Aorta (tissue), 5 donors: ENCODE results near the gene TRIM2. TPM values are rescaled to one million over a fixed set of nuclear protein-coding genes. Genes with fewer than 3 reads are reported as not detected.

ENCODE experiments used
- ATAC-seq: fragments of 200-7000 bp; cut with Tn5 transposase; one replicate; pipeline ENCODE4 v1.9.1; 2022; ENCODE audit warnings: moderate library complexity; ENCODE audit not compliant: low FRiP score
- DNase-seq, 2 donors: peaks; one replicate each; pipeline ENCODE4 v3.0.0-alpha.2; 2020
- H3K27ac ChIP-seq, 2 donors: one replicate each; pipeline ENCODE4 v1.5.1; 2013; ENCODE audit warnings: low read length in 2 of 2, mild to moderate bottlenecking in 2 of 2, moderate library complexity in 2 of 2, control low read depth in 1 of 2, inconsistent platforms in 1 of 2, low read depth in 1 of 2
- H3K27me3 ChIP-seq, 2 donors: one replicate each; pipeline ENCODE4 v1.6.1; 2013; ENCODE audit warnings: control low read depth in 1 of 2, low read length in 1 of 2, mild to moderate bottlenecking in 1 of 2, moderate library complexity in 1 of 2; ENCODE audit not compliant: insufficient read depth in 2 of 2, control insufficient read depth in 1 of 2
- H3K36me3 ChIP-seq, 2 donors: one replicate each; pipeline ENCODE4 v1.6.1; 2013; ENCODE audit warnings: control low read depth in 1 of 2, low read length in 1 of 2, mild to moderate bottlenecking in 1 of 2; ENCODE audit not compliant: insufficient read depth in 2 of 2, control insufficient read depth in 1 of 2
- H3K4me1 ChIP-seq, 2 donors: one replicate each; pipeline ENCODE4 v1.6.1; 2013; ENCODE audit warnings: low read length in 2 of 2, control low read depth in 1 of 2, mild to moderate bottlenecking in 1 of 2, moderate library complexity in 1 of 2; ENCODE audit not compliant: insufficient read depth in 2 of 2, control insufficient read depth in 1 of 2
- H3K4me3 ChIP-seq, 2 donors: one replicate each; pipeline ENCODE4 v1.5.1; 2013; ENCODE audit warnings: low read length in 2 of 2, control low read depth in 1 of 2, mild to moderate bottlenecking in 1 of 2
- H3K9me3 ChIP-seq: one replicate; pipeline ENCODE4 v1.6.1; 2013; ENCODE audit warnings: mild to moderate bottlenecking, low read length; ENCODE audit not compliant: control insufficient read depth
- WGBS, 2 donors: extraction: QIAGEN DNeasy Blood & Tissue Kit; methylation state at CpG; one replicate each; pipeline ENCODE4 v1.1.7; 2013; 5-methylcytosine and 5-hydroxymethylcytosine counted together
- intact Hi-C, 2 donors: fragments of 100-400 bp; cut with DNase I; formaldehyde crosslinking; loops; one replicate each; pipeline versions ENCODE4 v1.14.2 to v1.15.0; 2022
- polyA plus RNA-seq, 2 donors: library from polyadenylated mRNA; stranded (reverse); fragments of 200-250 nt; gene quantifications; one replicate each; pipeline ENCODE4 v1.2.3, GENCODE V29; 2013
- total RNA-seq, 2 donors: library from RNA; stranded (reverse); fragmentation: NEBNext Ultra II Directional; extraction: Animal tissue kit (Norgen Biotek cat#: 25700); gene quantifications; one replicate each; pipeline ENCODE4 v1.2.1, GENCODE V29; 2021
- donor health status: healthy with polysubstance abuse.
- donor health status: Bipolar disorder and iron deficiency.
- donor health status: DM: no; HTN: no; CAD: no.
- donor health status: DM: no; HTN: no; CAD: no.
- donor health status: DM: yes; HTN: yes; CAD: no.

The TRIM2 gene
- total and polyA plus RNA-seq, 4 donors: 7.5 to 53.4 (median 18.9) TPM

DNA sequence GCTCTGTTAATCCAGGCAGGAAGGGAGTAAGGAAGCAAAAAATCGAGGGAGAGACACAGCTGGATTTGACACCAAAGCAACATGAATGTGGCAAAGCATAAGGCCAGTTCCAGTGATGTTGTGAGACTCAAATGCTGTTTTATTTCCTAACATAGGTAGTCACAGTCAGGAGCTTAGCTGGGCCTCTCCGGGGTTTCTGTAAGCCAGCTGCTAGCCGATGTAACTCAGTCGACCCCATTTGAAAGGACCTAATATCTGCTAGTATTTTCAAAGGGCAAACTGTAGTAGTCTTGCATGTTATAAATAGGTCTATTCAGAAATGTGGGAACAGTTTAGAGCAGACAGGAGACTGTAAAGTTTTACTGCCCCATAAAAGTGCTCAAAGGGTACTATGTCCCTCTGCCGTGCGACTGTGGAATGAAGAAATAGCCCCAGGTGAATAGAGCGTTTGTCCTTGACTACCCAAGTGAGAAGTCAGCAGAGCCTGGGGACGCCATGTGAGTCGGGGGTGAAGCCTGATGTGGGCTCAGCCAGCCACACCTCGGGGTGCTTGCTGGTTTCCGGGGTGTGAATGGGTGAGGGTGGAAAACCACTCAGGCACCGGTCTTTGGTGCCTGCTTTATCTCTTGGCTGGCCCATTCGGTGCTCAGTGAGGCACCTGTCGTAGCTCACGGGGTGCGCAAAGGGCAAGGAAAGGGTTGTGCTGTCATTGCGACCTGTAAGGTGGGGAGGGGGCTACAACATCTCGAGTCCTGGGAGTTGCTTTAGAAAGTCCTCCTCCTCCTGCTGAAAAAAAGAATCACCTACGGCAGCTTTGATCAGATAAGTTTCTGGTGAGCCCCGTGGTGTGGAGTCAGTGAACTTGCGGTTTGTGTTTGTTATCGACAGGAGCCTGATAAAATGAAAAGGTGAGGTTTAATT lies 745 bp downstream of the TRIM2 start:
- 79 to 82% methylated on average over 22 of the region's 22 CpGs for WGBS, 2 donors
- no peaks in the 10 kb centered on the region for H3K9me3 ChIP-seq
- no peaks in the 10 kb centered on the region for H3K36me3 ChIP-seq
- H3K4me3 ChIP-seq: no peak overlapping the region
- no peak for DNase-seq
- intact Hi-C loops: loop anchor here (5.0 kb wide), 3 partner anchors 63 to 117 kb away; no protein-coding TSS in a partner anchor
- H3K4me1 ChIP-seq: no peaks in the 10 kb centered on the region
- ATAC-seq: peak; percentile 13
- H3K27ac ChIP-seq: no peak overlapping the region
- no peaks in the 10 kb centered on the region for H3K27me3 ChIP-seq

DNA sequence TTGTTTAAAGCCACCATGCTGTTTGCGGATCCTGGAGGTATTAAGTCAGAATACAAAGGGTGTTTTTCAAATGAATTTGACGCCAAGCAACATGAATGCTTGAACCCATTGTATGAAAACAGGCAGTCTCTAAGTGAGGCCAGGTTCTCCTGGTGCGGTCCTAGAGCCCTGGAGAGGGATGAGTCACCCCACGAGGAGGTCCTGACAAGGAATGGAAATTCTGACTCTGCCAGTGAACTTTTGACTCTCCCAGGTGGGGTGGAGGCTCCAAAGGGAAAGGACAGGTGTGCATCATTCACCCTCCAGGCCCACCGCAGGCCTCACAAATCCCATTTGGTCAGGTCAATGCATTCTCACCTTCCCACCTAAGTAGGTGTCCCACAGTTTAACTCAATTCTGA lies 1.5 kb downstream of the TRIM2 start:
- no peak overlapping the region for H3K4me3 ChIP-seq
- intact Hi-C loops: loop anchor here (5.0 kb wide), 3 partner anchors 63 to 117 kb away; no protein-coding TSS in a partner anchor
- H3K36me3 ChIP-seq: no peaks in the 10 kb centered on the region
- whole genome bisulfite sequencing, 2 donors: 89 to 91% methylated on average over 5 of the region's 5 CpGs
- no peaks in the 10 kb centered on the region for H3K4me1 ChIP-seq
- ATAC-seq (no peak), DNase-seq (no peak)
- H3K27me3 ChIP-seq: no peaks in the 10 kb centered on the region
- H3K9me3 ChIP-seq: no peaks in the 10 kb centered on the region
- no peak overlapping the region for H3K27ac ChIP-seq

DNA sequence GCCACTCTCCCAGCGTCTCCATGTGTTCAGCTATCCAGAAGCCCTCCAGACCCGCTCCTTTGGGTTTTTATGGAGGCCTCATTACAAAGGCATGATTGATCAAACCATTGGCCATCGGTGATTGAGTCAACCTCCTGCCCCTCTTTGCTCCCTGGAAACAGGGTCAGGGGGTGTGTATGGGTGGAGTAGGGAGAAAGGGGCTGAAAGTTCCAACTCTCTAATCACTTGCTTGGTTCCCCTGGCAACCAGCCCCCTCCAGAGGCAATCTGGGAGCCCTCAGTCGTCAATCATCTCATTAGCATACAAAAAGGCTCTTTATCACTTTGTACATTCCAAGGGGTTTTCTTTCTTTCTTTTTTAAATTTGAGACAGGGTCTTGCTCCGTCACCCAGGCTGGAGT lies 2.3 kb downstream of the TRIM2 start:
- Histone ChIP-seq H3K9me3 (no peaks in the 10 kb centered on the region), H3K36me3 (no peaks in the 10 kb centered on the region), H3K4me1 (no peaks in the 10 kb centered on the region), H3K27me3 (no peaks in the 10 kb centered on the region), H3K27ac (no peak overlapping the region), H3K4me3 (no peak overlapping the region)
- no peak for ATAC-seq
- DNase-seq: no peak
- intact Hi-C loops: loop anchor here (5.0 kb wide), 3 partner anchors 64 to 116 kb away; no protein-coding TSS in a partner anchor
- WGBS, 2 donors: 76 to 94% methylated on average over 5 of the region's 5 CpGs

DNA sequence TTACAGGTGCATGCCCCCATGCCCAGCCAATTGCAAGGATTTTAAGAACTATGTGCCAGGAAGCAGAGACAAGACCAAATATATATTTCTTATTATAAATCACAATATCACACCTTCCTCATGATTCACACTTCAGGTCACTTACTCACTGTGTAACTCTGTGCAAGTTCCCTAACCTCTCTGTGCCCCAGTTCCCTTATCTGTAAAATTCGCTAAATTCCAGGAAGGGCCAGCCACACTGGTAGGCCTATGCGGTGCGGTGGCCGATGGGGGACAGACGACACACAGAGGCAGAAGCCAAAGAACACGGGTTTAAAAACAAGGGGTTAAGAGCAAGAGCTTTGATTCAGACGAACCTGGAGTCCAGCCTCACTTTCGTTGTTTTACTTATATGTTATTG lies 2.8 kb downstream of the TRIM2 start:
- no peak overlapping the region for H3K27ac ChIP-seq
- no peaks in the 10 kb centered on the region for H3K27me3 ChIP-seq
- no peak for DNase-seq
- WGBS, 2 donors: 51 to 54% methylated on average over 8 of the region's 8 CpGs
- intact Hi-C loops: loop anchor here (5.0 kb wide), 3 partner anchors 65 to 115 kb away; no protein-coding TSS in a partner anchor
- H3K4me3 ChIP-seq: no peak overlapping the region
- H3K4me1 ChIP-seq: no peaks in the 10 kb centered on the region
- no peak for ATAC-seq
- no peaks in the 10 kb centered on the region for H3K9me3 ChIP-seq
- no peaks in the 10 kb centered on the region for H3K36me3 ChIP-seq

DNA sequence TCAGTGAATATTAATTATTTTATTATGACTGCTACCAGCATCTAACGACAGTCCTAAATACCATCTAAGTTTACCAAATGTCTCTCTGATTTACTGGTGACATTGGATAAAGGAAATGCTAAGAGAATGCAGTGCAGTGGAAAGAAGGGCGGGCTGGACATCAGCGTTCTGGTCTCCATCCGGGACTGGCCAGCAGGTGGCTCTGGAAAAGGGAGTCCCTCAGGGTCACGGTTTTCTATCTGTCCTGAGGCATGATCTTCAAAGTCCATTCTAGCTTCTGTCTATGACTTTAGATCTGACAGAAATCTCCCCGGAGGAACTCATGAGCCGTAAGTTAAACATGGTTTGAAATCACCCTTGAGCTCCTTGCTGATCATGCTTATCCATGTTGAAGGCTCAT lies 3.3 kb downstream of the TRIM2 start:
- intact Hi-C loops: loop anchor here (5.0 kb wide), 3 partner anchors 65 to 115 kb away; no protein-coding TSS in a partner anchor
- Histone ChIP-seq H3K27ac (no peak overlapping the region), H3K4me1 (no peaks in the 10 kb centered on the region), H3K4me3 (no peak overlapping the region), H3K27me3 (no peaks in the 10 kb centered on the region), H3K9me3 (no peaks in the 10 kb centered on the region), H3K36me3 (no peaks in the 10 kb centered on the region)
- 33 to 34% methylated on average over 7 of the region's 7 CpGs for WGBS, 2 donors
- ATAC-seq (no peak), DNase-seq (no peak)

DNA sequence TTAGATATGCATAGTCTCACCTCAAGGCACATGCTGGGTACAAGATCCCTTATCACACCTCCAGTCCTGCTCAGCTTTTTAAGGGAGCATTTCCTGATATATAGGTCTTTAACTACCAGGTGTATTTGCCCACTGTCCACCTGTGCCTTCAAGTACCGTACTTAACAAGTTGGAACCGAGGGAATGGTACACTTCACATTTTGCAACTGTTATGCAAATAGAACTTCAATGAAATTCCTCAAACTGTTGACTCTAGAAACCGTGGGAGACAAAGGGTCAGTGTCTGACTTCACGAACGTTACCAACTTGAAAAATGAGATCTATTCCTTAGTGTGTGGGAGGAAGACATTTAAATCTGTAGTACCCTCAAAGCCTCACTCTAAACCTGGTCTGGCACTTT lies 5.2 kb downstream of the TRIM2 start:
- H3K4me3 ChIP-seq: no peak overlapping the region
- intact Hi-C loops: loop anchor here (5.0 kb wide), 3 partner anchors 67 to 113 kb away; no protein-coding TSS in a partner anchor
- H3K9me3 ChIP-seq: no peaks in the 10 kb centered on the region
- H3K36me3 ChIP-seq: no peaks in the 10 kb centered on the region
- WGBS, 2 donors: 52 to 71% methylated on average over 5 of the region's 5 CpGs
- DNase-seq (no peak), ATAC-seq (no peak)
- no peak overlapping the region for H3K27ac ChIP-seq
- no peaks in the 10 kb centered on the region for H3K27me3 ChIP-seq
- H3K4me1 ChIP-seq: no peaks in the 10 kb centered on the region

DNA sequence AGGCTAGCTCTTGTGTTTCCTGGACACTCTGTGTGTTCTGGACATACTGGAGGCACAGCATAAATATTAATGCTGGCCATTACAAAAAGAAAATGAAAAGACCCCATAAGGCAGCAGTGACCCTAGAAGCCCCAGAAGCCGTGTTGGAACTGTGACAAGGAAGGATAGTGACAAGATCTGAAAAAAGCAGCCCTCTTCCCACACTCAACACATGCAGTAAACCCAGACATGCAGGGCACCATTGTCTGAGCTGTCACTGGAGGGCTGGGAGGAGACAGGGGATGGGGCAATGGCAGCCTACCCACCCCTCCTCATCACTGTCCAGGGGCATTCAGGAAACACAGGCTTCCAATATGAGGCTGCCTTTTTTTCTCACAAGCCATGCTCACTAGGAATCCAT lies 6.5 kb downstream of the TRIM2 start:
- intact Hi-C loops: no loop called here
- 58 to 91% methylated on average over 1 of the region's 1 CpG for WGBS, 2 donors
- DNase-seq (no peak), ATAC-seq (no peak)
- no peaks in the 10 kb centered on the region for H3K4me1 ChIP-seq
- no peaks in the 10 kb centered on the region for H3K27me3 ChIP-seq
- no peak overlapping the region for H3K27ac ChIP-seq
- no peak overlapping the region for H3K4me3 ChIP-seq
- H3K9me3 ChIP-seq: no peaks in the 10 kb centered on the region
- no peaks in the 10 kb centered on the region for H3K36me3 ChIP-seq

DNA sequence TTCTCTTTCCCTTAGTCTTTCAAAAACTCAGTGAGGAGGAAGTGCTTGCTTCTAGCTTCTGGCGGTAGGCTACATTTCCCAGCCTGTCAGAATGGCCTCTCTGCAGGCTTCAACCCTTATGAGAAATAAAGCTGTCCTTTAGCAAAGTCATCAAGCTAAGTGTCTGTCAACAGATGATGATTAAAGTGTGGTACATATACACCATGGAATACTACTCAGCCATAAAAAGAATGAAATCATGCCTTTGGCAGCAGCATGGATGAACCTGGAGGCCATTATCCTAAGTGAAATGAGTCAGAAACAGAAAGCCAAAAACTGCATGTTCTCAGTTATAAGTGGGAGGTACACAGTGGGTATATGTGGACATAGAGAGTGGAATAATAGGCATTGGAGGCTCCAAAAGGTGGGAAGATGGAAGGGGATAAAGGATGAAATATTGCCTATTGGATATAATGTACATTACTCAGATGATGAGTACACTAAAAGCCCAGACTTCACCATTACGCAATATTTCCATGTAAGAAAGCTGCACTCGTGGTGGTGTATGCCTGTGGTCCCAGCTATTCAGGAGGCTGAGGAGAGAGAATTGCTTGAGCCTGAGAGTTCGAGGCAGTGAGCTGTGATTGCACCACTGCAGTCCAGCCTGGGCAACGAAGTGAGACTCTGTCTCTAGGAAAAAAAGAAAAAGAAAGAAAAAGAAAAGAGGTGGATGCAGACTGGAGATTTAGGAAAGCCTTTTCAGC lies 7.9 kb downstream of the TRIM2 start:
- H3K4me1 ChIP-seq: no peaks in the 10 kb centered on the region
- no peak overlapping the region for H3K4me3 ChIP-seq
- DNase-seq: no peak
- ATAC-seq: peak; percentile 50
- H3K9me3 ChIP-seq: no peaks in the 10 kb centered on the region
- H3K27ac ChIP-seq: no peak overlapping the region
- intact Hi-C loops: no loop called here
- 84 to 91% methylated on average over 5 of the region's 5 CpGs for WGBS, 2 donors
- H3K27me3 ChIP-seq: no peaks in the 10 kb centered on the region
- H3K36me3 ChIP-seq: no peaks in the 10 kb centered on the region
